HUES48 (cell line): ENCODE measurements around the gene FCHO1.

Source experiments
- H3K27ac ChIP-seq: one replicate; pipeline ENCODE4 v1.7.0; 2013; ENCODE audit warnings: low read depth, low read length, inconsistent platforms
- H3K27me3 ChIP-seq: 2 replicates; pipeline ENCODE4 v1.6.1; 2013; ENCODE audit warnings: mild to moderate bottlenecking, low read length; ENCODE audit not compliant: control insufficient read depth, insufficient read depth
- H3K36me3 ChIP-seq: 2 replicates; pipeline ENCODE4 v1.6.1; 2013; ENCODE audit warnings: low read length; ENCODE audit not compliant: control insufficient read depth, insufficient read depth
- H3K4me1 ChIP-seq: 2 replicates; pipeline ENCODE4 v1.6.1; 2013; ENCODE audit warnings: mild to moderate bottlenecking, low read length; ENCODE audit not compliant: control insufficient read depth, insufficient read depth
- H3K4me3 ChIP-seq: 2 replicates; pipeline ENCODE4 v1.5.1; 2013; ENCODE audit warnings: mild to moderate bottlenecking, low read depth, low read length
- H3K9ac ChIP-seq: 2 replicates; pipeline ENCODE4 v1.6.1; 2013; ENCODE audit warnings: mild to moderate bottlenecking, low read depth, low read length, moderate library complexity
- H3K9me3 ChIP-seq: 2 replicates; pipeline ENCODE4 v1.6.1; 2013; ENCODE audit warnings: low read length; ENCODE audit not compliant: control insufficient read depth, insufficient read depth

The FCHO1 gene

DNA sequence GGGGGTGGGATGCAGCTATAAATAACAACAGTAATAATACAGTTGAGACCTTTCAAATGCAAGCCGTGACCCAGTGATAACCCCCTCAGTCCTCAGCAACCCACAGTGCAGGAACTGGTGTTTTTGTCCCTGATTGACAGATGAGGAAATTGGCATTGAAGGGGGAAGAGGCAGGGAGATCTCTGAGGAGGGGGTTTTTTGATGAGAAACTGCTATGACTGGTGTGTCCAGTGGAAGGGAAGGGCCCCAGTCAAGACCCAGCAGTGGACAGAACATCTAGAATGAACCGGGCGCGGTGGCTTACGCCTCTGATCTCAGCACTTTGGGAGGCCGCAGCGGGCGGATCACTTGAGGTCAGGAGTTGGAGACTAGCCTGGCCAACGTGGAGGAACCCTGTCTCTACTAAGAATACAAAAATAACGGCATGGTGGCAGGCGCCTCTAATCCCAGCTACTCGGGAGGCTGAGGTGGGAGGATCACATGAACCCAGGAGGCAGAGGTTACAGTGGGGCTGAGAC is 30.1 kb upstream of the FCHO1 start:
- H3K27me3 ChIP-seq = no peaks in the 10 kb centered on the region
- no peaks in the 10 kb centered on the region for H3K9me3 ChIP-seq
- no peak overlapping the region for H3K27ac ChIP-seq
- H3K36me3 ChIP-seq = peaks cover 43% of the 10 kb centered on the region
- peaks cover 15% of the 10 kb centered on the region for H3K4me1 ChIP-seq
- no peak overlapping the region for H3K9ac ChIP-seq
- H3K4me3 ChIP-seq = no peak overlapping the region

GRCh38 chr19:17721821-17722220 is 29.5 kb upstream of the FCHO1 start:
- no peaks in the 10 kb centered on the region for H3K27me3 ChIP-seq
- H3K27ac ChIP-seq = no peak overlapping the region
- H3K4me3 ChIP-seq = no peak overlapping the region
- no peaks in the 10 kb centered on the region for H3K9me3 ChIP-seq
- H3K36me3 ChIP-seq = peaks cover 50% of the 10 kb centered on the region
- H3K9ac ChIP-seq = no peak overlapping the region
- peaks cover 15% of the 10 kb centered on the region for H3K4me1 ChIP-seq

- H3K27me3 ChIP-seq = no peaks in the 10 kb centered on the region
- H3K4me1 ChIP-seq = peaks cover 15% of the 10 kb centered on the region
- H3K36me3 ChIP-seq = peaks cover 59% of the 10 kb centered on the region
- H3K4me3 ChIP-seq = no peak overlapping the region
- no peak overlapping the region for H3K27ac ChIP-seq
- no peak overlapping the region for H3K9ac ChIP-seq
- H3K9me3 ChIP-seq = no peaks in the 10 kb centered on the region
These were observed 28.5 kb upstream of the FCHO1 start for GRCh38 chr19:17722655-17723240.

GRCh38 chr19:17724655-17725054 is 26.6 kb upstream of the FCHO1 start:
- Histone ChIP-seq H3K9ac (no peak overlapping the region), H3K36me3 (peaks cover 76% of the 10 kb centered on the region), H3K4me3 (no peak overlapping the region), H3K27me3 (no peaks in the 10 kb centered on the region), H3K9me3 (no peaks in the 10 kb centered on the region), H3K27ac (no peak overlapping the region), H3K4me1 (peaks cover 9% of the 10 kb centered on the region)

- Histone ChIP-seq H3K27ac (no peak overlapping the region), H3K27me3 (no peaks in the 10 kb centered on the region), H3K9me3 (no peaks in the 10 kb centered on the region), H3K4me1 (peaks cover 4% of the 10 kb centered on the region), H3K36me3 (peaks cover 84% of the 10 kb centered on the region), H3K9ac (no peak overlapping the region), H3K4me3 (no peak overlapping the region)
These were observed 25.7 kb upstream of the FCHO1 start for GRCh38 chr19:17725422-17726078.

GRCh38 chr19:17726136-17726741 is 25.0 kb upstream of the FCHO1 start:
- Histone ChIP-seq H3K27ac (no peak overlapping the region), H3K27me3 (no peaks in the 10 kb centered on the region), H3K9me3 (no peaks in the 10 kb centered on the region), H3K9ac (no peak overlapping the region), H3K4me3 (no peak overlapping the region), H3K4me1 (no peaks in the 10 kb centered on the region), H3K36me3 (peaks cover 86% of the 10 kb centered on the region)

GRCh38 chr19:17726964-17727773 is 24.1 kb upstream of the FCHO1 start:
- no peak overlapping the region for H3K4me3 ChIP-seq
- no peaks in the 10 kb centered on the region for H3K9me3 ChIP-seq
- no peaks in the 10 kb centered on the region for H3K27me3 ChIP-seq
- no peaks in the 10 kb centered on the region for H3K4me1 ChIP-seq
- peaks cover 84% of the 10 kb centered on the region for H3K36me3 ChIP-seq
- H3K27ac ChIP-seq = no peak overlapping the region
- H3K9ac ChIP-seq = no peak overlapping the region

DNA sequence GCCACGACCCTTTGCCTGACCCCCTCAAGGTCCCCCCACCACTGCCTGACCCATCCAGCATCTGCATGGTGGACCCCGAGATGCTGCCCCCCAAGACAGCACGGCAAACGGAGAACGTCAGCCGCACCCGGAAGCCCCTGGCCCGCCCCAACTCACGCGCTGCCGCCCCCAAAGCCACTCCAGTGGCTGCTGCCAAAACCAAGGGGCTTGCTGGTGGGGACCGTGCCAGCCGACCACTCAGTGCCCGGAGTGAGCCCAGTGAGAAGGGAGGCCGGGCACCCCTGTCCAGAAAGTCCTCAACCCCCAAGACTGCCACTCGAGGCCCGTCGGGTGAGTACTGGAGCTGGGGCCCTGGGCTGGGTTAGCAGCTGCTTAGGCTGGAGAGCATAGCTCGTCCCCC is 23.4 kb upstream of the FCHO1 start:
- Histone ChIP-seq H3K9ac (no peak overlapping the region), H3K36me3 (peaks cover 88% of the 10 kb centered on the region), H3K4me3 (no peak overlapping the region), H3K27me3 (no peaks in the 10 kb centered on the region), H3K4me1 (no peaks in the 10 kb centered on the region), H3K9me3 (no peaks in the 10 kb centered on the region), H3K27ac (no peak overlapping the region)

GRCh38 chr19:17733127-17733526 is 18.1 kb upstream of the FCHO1 start:
- Histone ChIP-seq H3K4me3 (no peak overlapping the region), H3K4me1 (no peaks in the 10 kb centered on the region), H3K27me3 (no peaks in the 10 kb centered on the region), H3K9me3 (no peaks in the 10 kb centered on the region), H3K9ac (no peak overlapping the region), H3K27ac (no peak overlapping the region), H3K36me3 (peaks cover 70% of the 10 kb centered on the region)

- no peaks in the 10 kb centered on the region for H3K27me3 ChIP-seq
- H3K9me3 ChIP-seq = no peaks in the 10 kb centered on the region
- H3K4me1 ChIP-seq = no peaks in the 10 kb centered on the region
- no peak overlapping the region for H3K27ac ChIP-seq
- no peak overlapping the region for H3K9ac ChIP-seq
- peaks cover 60% of the 10 kb centered on the region for H3K36me3 ChIP-seq
- no peak overlapping the region for H3K4me3 ChIP-seq
These were observed 17.1 kb upstream of the FCHO1 start for GRCh38 chr19:17734146-17734545.
